Smooth muscle cell (in vitro differentiated cells): ENCODE results near the gene CMTM6. TPM values are rescaled to one million over a fixed set of nuclear protein-coding genes. Genes with fewer than 3 reads are reported as not detected.

Experiments
- DNase-seq: peaks from one replicate; lab custom pipeline; 2025; ENCODE audit not compliant: unreplicated experiment; lab: John Stamatoyannopoulos, UW
- H2AFZ ChIP-seq: fragments of 200-600 bp; sonication (generic); 2 replicates; pipeline ENCODE4 v1.6.0; 2016; ENCODE audit warnings: antibody characterized with exemption, low read depth, mild to moderate bottlenecking
- H3F3A ChIP-seq: fragments of 200-600 bp; sonication (generic); 2 replicates; pipeline ENCODE4 v1.6.0; 2017; ENCODE audit warnings: antibody characterized with exemption, low read depth
- H3K27ac ChIP-seq: fragments of 200-600 bp; sonication (generic); 2 replicates; pipeline ENCODE4 v1.5.1; 2016; ENCODE audit warnings: low read depth, mild to moderate bottlenecking
- H3K27me3 ChIP-seq: fragments of 200-600 bp; sonication (generic); 2 replicates; pipeline ENCODE4 v1.6.1; 2016; ENCODE audit warnings: low read depth, mild to moderate bottlenecking
- H3K36me3 ChIP-seq: fragments of 200-600 bp; sonication (generic); 2 replicates; pipeline ENCODE4 v1.5.1; 2016; ENCODE audit warnings: low read depth
- H3K4me1 ChIP-seq: fragments of 200-600 bp; sonication (generic); 2 replicates; pipeline ENCODE4 v1.5.1; 2016; ENCODE audit warnings: low read depth
- H3K4me2 ChIP-seq: fragments of 200-600 bp; sonication (generic); 2 replicates; pipeline ENCODE4 v1.6.0; 2016; ENCODE audit warnings: mild to moderate bottlenecking
- H3K4me3 ChIP-seq: fragments of 200-600 bp; sonication (generic); 2 replicates; pipeline ENCODE4 v1.5.1; 2016; ENCODE audit warnings: mild to moderate bottlenecking
- H3K79me2 ChIP-seq: fragments of 200-600 bp; sonication (generic); 2 replicates; pipeline ENCODE4 v1.6.0; 2016; ENCODE audit warnings: low read depth, mild to moderate bottlenecking
- H3K9ac ChIP-seq: fragments of 200-600 bp; sonication (generic); 2 replicates; pipeline ENCODE4 v1.6.0; 2016; ENCODE audit warnings: low read depth
- H3K9me3 ChIP-seq: fragments of 200-600 bp; sonication (generic); replicated peaks from 2 replicates; pipeline ENCODE4 v1.5.1; 2016; ENCODE audit warnings: low read depth
- H4K20me1 ChIP-seq: fragments of 200-600 bp; sonication (generic); 2 replicates; pipeline ENCODE4 v1.6.0; 2016; ENCODE audit warnings: low read depth
- WGBS: methylation state at CpG from one replicate; pipeline ENCODE4 v1.1.7; 2016; ENCODE audit warnings: low lambda C conversion rate; 5-methylcytosine and 5-hydroxymethylcytosine counted together
- microRNA-seq: library from miRNA; unstranded; fragments of <30 nt; microRNA quantifications from one replicate; pipeline ENCODE4, GENCODE V29; 2016; ENCODE audit warnings: borderline number of aligned reads
- polyA plus RNA-seq: library from polyadenylated mRNA; unstranded; fragments of >200 nt; fragmentation: Nextera tagmentation; extraction: Ambion mirVana; gene quantifications from 2 replicates; pipeline ENCODE4 v1.2.1, GENCODE V29; 2016
- small RNA-seq: library from RNA; depleted of rRNA; stranded (forward); fragments of <200 nt; gene quantifications from one replicate; pipeline ENCODE3, GENCODE V24; 2014
- total RNA-seq: library from RNA; depleted of rRNA; stranded (reverse); fragments of >200 nt; gene quantifications from 2 replicates; pipeline ENCODE4 v1.2.3, GENCODE V29; 2014
- TF ChIP-seq, protein P1 (sequence below): fragments of 200-600 bp; sonication (generic); IDR thresholded peaks from 2 replicates; pipeline ENCODE4 v1.5.1; 2017; ENCODE audit warnings: borderline replicate concordance, mild to moderate bottlenecking, antibody characterized with exemption; ENCODE audit not compliant: insufficient read depth, poor library complexity, severe bottlenecking

The CMTM6 gene
- total and polyA plus RNA-seq, 2 experiments from 2014 or later: 110 to 148 TPM

GRCh38 chr3:32432045-32432710, 70.5 kb downstream of the CMTM6 start:
- Histone ChIP-seq H3K27me3 (no peaks in the 10 kb centered on the region), H3K9me3 (no peaks in the 10 kb centered on the region), H3K4me1 (no peaks in the 10 kb centered on the region), H3K4me3 (no peak overlapping the region), H4K20me1 (peaks cover 14% of the 10 kb centered on the region), H3K27ac (no peak overlapping the region), H2AFZ (no peak overlapping the region), H3K9ac (no peak overlapping the region), H3K4me2 (no peak overlapping the region), H3F3A (no peaks in the 10 kb centered on the region), H3K36me3 (no peaks in the 10 kb centered on the region), H3K79me2 (peaks cover 13% of the 10 kb centered on the region)
- TF ChIP-seq, protein P1, sequence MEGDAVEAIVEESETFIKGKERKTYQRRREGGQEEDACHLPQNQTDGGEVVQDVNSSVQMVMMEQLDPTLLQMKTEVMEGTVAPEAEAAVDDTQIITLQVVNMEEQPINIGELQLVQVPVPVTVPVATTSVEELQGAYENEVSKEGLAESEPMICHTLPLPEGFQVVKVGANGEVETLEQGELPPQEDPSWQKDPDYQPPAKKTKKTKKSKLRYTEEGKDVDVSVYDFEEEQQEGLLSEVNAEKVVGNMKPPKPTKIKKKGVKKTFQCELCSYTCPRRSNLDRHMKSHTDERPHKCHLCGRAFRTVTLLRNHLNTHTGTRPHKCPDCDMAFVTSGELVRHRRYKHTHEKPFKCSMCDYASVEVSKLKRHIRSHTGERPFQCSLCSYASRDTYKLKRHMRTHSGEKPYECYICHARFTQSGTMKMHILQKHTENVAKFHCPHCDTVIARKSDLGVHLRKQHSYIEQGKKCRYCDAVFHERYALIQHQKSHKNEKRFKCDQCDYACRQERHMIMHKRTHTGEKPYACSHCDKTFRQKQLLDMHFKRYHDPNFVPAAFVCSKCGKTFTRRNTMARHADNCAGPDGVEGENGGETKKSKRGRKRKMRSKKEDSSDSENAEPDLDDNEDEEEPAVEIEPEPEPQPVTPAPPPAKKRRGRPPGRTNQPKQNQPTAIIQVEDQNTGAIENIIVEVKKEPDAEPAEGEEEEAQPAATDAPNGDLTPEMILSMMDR: no peak
- 98% methylated on average over 6 of the region's 6 CpGs for WGBS
- no peak for DNase-seq

- Histone ChIP-seq H3K9ac (no peak overlapping the region), H3K79me2 (peaks cover 20% of the 10 kb centered on the region), H3K36me3 (no peaks in the 10 kb centered on the region), H2AFZ (no peak overlapping the region), H3F3A (no peaks in the 10 kb centered on the region), H3K9me3 (no peaks in the 10 kb centered on the region), H3K27me3 (no peaks in the 10 kb centered on the region), H4K20me1 (peaks cover 14% of the 10 kb centered on the region), H3K4me3 (no peak overlapping the region), H3K4me2 (no peak overlapping the region), H3K4me1 (no peaks in the 10 kb centered on the region), H3K27ac (no peak overlapping the region)
- DNase-seq: no peak
- TF ChIP-seq, protein P1: no peak
- 100% methylated on average over 3 of the region's 3 CpGs for whole genome bisulfite sequencing
Observed at GRCh38 chr3:32431481-32431880, 71.2 kb downstream of the CMTM6 start.

Small RNA genes lying within 50 kb of the gene (microRNA-seq; reads per million reads assigned to microRNA genes)
- not detected for gene MIR548AY

Small RNA genes lying within 50 kb of the gene (small RNA-seq; reads per million reads assigned to genes)
- gene MIR548AY: not detected

Other genes with a start within 250 kb of the CMTM6 start
- gene CMTM7, start 111.0 kb downstream of the CMTM6 start, total RNA-seq: 7.2 and 23.4 TPM in 2 replicates
- gene CMTM7, start 111.0 kb downstream of the CMTM6 start, polyA plus RNA-seq: 43.1 and 70.6 TPM in 2 replicates
- 49.9 and 72.6 TPM in 2 replicates for gene DYNC1LI1, start 68.0 kb upstream of the CMTM6 start, total RNA-seq
- gene DYNC1LI1, start 68.0 kb upstream of the CMTM6 start, polyA plus RNA-seq: 26.5 and 31.0 TPM in 2 replicates
- gene CNOT10, start 182.3 kb upstream of the CMTM6 start, total RNA-seq: 22.9 and 31.5 TPM in 2 replicates
- 14.0 and 19.4 TPM in 2 replicates for gene CNOT10, start 182.3 kb upstream of the CMTM6 start, polyA plus RNA-seq